Measurements from ENCODE around the gene KIF19. TPM values are rescaled to one million over a fixed set of nuclear protein-coding genes. Genes with fewer than 3 reads are reported as not detected.
A peak's percentile ranks its signal among the peaks of the same experiment; 100 is the strongest.

KIF19 gene
- total and polyA plus RNA-seq, 10 of the 15 experiments (the other 5 are each of a cell fraction or from before 2014, with no cell fraction given): 0.06 to 0.07 TPM; not detected in 8

GRCh38 chr17:74288785-74289184 lies 37.2 kb upstream of the KIF19 start (continued):
- TF ChIP-seq, protein P1, sequence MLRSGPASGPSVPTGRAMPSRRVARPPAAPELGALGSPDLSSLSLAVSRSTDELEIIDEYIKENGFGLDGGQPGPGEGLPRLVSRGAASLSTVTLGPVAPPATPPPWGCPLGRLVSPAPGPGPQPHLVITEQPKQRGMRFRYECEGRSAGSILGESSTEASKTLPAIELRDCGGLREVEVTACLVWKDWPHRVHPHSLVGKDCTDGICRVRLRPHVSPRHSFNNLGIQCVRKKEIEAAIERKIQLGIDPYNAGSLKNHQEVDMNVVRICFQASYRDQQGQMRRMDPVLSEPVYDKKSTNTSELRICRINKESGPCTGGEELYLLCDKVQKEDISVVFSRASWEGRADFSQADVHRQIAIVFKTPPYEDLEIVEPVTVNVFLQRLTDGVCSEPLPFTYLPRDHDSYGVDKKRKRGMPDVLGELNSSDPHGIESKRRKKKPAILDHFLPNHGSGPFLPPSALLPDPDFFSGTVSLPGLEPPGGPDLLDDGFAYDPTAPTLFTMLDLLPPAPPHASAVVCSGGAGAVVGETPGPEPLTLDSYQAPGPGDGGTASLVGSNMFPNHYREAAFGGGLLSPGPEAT (IDR thresholded peaks at IDR 0.05; ENCODE audit: low read depth): peak; percentile 88
- TF ChIP-seq CHD1 (IDR thresholded peaks at IDR 0.05; ENCODE audit: low read depth, low read length) (no peak), ZSCAN29 (IDR thresholded peaks at IDR 0.05) (no peak), CHD2 (IDR thresholded peaks at IDR 0.05; ENCODE audit: borderline replicate concordance, low read depth, low read length) (no peak), RB1 (IDR thresholded peaks at IDR 0.05; ENCODE audit: borderline replicate concordance) (no peak)
- TF ChIP-seq, protein P2, sequence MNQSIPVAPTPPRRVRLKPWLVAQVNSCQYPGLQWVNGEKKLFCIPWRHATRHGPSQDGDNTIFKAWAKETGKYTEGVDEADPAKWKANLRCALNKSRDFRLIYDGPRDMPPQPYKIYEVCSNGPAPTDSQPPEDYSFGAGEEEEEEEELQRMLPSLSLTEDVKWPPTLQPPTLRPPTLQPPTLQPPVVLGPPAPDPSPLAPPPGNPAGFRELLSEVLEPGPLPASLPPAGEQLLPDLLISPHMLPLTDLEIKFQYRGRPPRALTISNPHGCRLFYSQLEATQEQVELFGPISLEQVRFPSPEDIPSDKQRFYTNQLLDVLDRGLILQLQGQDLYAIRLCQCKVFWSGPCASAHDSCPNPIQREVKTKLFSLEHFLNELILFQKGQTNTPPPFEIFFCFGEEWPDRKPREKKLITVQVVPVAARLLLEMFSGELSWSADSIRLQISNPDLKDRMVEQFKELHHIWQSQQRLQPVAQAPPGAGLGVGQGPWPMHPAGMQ (IDR thresholded peaks at IDR 0.05; ENCODE audit: borderline replicate concordance): no peak

DNA sequence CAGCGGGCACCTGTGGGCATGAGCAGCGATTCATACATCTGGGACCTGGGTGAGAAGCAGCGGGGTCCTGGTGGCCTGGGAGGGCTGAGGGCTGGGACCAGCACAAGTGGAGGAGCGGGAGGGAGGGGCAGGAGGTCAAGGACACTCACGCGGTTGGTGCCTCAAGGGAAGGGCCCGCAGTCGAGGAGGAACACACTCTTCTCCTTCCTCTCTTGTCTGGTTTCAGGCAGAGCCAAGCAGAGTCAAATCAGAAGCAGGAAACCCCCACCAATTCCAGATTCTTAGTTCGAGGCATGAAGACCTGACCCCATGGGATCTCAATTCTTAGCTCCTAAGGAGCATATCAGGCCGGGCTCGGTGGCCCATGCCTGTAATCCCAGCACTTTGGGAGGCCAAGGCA lies 36.3 kb upstream of the KIF19 start:
- Histone ChIP-seq H4K20me1 (ENCODE audit: control insufficient read depth, insufficient read depth) (no peaks in the 10 kb centered on the region), H3K9ac (ENCODE audit: control insufficient read depth, insufficient read depth, low read length) (no peak overlapping the region), H2AFZ (ENCODE audit: control insufficient read depth, low read depth, low read length) (peak overlapping the region; percentile 34; the same call in 1 of the 2 replicates), H3K27me3 (replicated peaks in 1 of 2; ENCODE audit: control insufficient read depth in 2 of 2, insufficient read depth in 2 of 2, low read length in 1 of 2) (no peaks in the 10 kb centered on the region), H3K79me2 (ENCODE audit: control insufficient read depth, insufficient read depth, low read length) (no peaks in the 10 kb centered on the region), H3K4me1 (ENCODE audit: control insufficient read depth, insufficient read depth, low read length) (peaks cover 25% of the 10 kb centered on the region), H3K36me3 (ENCODE audit: control insufficient read depth in 2 of 2, insufficient read depth in 2 of 2, low read length in 1 of 2) (no peaks in the 10 kb centered on the region), H3K27ac (ENCODE audit: control insufficient read depth, insufficient read depth) (peak overlapping the region; percentile 74), H3K4me2 (ENCODE audit: control insufficient read depth, insufficient read depth) (peak overlapping the region; percentile 55; the same call in 1 of the 2 replicates), H3K9me3 (replicated peaks; ENCODE audit: control insufficient read depth, insufficient read depth, low read length) (no peaks in the 10 kb centered on the region), H3K4me3 (no peak overlapping the region)
- intact Hi-C loops (cut with micrococcal nuclease; ENCODE audit: unreplicated experiment): no loop called here
- DNase-seq (ENCODE audit: low read depth, low spot score) (no peak), ATAC-seq (peak; percentile 65), FAIRE-seq (no peak)
- in situ Hi-C loops (cut with MboI): loop anchor here (25.0 kb wide), 1 partner anchor 1877 kb away; no protein-coding TSS in a partner anchor
- ChIA-PET SMC1A (ENCODE audit: uncharacterized antibody, unreplicated experiment) (interaction anchor here (0.9 to 10.6 kb wide), 2 partner anchors 7 to 16 kb away, joined by 3 to 101 read pairs; no protein-coding TSS in a partner anchor), CTCF (interaction anchor here (0.6 to 1.9 kb wide), 5 partner anchors 9 to 77 kb away, joined by 3 to 6 read pairs (median 3); no protein-coding TSS in a partner anchor), POLR2A (interaction anchor here (0.6 to 1.0 kb wide), 2 partner anchors 75 to 128 kb away, joined by 3 read pairs; no protein-coding TSS in a partner anchor), RAD21 (ENCODE audit: unreplicated experiment) (interaction anchor here (2.2 to 8.8 kb wide), 2 partner anchors 8 to 89 kb away, joined by 5 to 102 read pairs; no protein-coding TSS in a partner anchor)
- no TSS peak for BruUV-seq (replicated peaks)
- 40% methylated on average over 11 of the region's 11 CpGs for WGBS (ENCODE audit: insufficient coverage, insufficient replicate concordance, low lambda C conversion rate, missing lambda C conversion rate)
- TF ChIP-seq YY1 (IDR thresholded peaks at IDR 0.05; ENCODE audit: low read depth, low read length): no peak
- TF ChIP-seq EGR1 (IDR thresholded peaks at IDR 0.05; ENCODE audit: borderline replicate concordance in 1 of 2, low read depth in 2 of 2, low read length in 2 of 2): 0 out of 3 replicates have a peak, but pooled peaks of 1 of the 2 experiments have one; percentile 17
- no peak for TF ChIP-seq POLR2A (IDR thresholded peaks at IDR 0.05; ENCODE audit: low read depth, low read length)
- TF ChIP-seq RBBP5 (conservative IDR thresholded peaks at IDR 0.05): no peak
- TF ChIP-seq, protein P3, sequence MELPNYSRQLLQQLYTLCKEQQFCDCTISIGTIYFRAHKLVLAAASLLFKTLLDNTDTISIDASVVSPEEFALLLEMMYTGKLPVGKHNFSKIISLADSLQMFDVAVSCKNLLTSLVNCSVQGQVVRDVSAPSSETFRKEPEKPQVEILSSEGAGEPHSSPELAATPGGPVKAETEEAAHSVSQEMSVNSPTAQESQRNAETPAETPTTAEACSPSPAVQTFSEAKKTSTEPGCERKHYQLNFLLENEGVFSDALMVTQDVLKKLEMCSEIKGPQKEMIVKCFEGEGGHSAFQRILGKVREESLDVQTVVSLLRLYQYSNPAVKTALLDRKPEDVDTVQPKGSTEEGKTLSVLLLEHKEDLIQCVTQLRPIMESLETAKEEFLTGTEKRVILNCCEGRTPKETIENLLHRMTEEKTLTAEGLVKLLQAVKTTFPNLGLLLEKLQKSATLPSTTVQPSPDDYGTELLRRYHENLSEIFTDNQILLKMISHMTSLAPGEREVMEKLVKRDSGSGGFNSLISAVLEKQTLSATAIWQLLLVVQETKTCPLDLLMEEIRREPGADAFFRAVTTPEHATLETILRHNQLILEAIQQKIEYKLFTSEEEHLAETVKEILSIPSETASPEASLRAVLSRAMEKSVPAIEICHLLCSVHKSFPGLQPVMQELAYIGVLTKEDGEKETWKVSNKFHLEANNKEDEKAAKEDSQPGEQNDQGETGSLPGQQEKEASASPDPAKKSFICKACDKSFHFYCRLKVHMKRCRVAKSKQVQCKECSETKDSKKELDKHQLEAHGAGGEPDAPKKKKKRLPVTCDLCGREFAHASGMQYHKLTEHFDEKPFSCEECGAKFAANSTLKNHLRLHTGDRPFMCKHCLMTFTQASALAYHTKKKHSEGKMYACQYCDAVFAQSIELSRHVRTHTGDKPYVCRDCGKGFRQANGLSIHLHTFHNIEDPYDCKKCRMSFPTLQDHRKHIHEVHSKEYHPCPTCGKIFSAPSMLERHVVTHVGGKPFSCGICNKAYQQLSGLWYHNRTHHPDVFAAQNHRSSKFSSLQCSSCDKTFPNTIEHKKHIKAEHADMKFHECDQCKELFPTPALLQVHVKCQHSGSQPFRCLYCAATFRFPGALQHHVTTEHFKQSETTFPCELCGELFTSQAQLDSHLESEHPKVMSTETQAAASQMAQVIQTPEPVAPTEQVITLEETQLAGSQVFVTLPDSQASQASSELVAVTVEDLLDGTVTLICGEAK (IDR thresholded peaks at IDR 0.05; ENCODE audit: borderline replicate concordance): no peak
- TF ChIP-seq BCL11A (IDR thresholded peaks at IDR 0.05; ENCODE audit: low read depth, low read length): peak; percentile 52
- no peak for TF ChIP-seq PML (IDR thresholded peaks at IDR 0.05; ENCODE audit: low read length)
- no peak for TF ChIP-seq SUZ12 (IDR thresholded peaks at IDR 0.05; ENCODE audit: unreplicated experiment)
- no peak for TF ChIP-seq TAF1 (IDR thresholded peaks at IDR 0.05; ENCODE audit: borderline replicate concordance, low read depth, low read length)
- TF ChIP-seq KDM1A (IDR thresholded peaks at IDR 0.05; ENCODE audit: borderline replicate concordance): no peak
- TF ChIP-seq NR2F1 (conservative IDR thresholded peaks at IDR 0.05): peak; percentile 76
